GM21390 (cell line): ENCODE measurements around the gene FGFBP1.
"Not testable (repeated sequence)": the region's sequence is repeated elsewhere in the genome, so short reads cannot be mapped to it uniquely, and the experiment has no call there.

Experiments
- ATAC-seq: cut with Tn5 transposase; IDR thresholded peaks from one replicate; pipeline ENCODE4 v1.9.1; 2021; ENCODE audit not compliant: unreplicated experiment

Gene FGFBP1

GRCh38 chr4:15947684-15948083, 9.1 kb upstream of the FGFBP1 start:
- no peak for ATAC-seq

GRCh38 chr4:15945516-15945915, 7.0 kb upstream of the FGFBP1 start:
- no peak for ATAC-seq

GRCh38 chr4:15944895-15945294, 6.4 kb upstream of the FGFBP1 start:
- ATAC-seq: no peak

GRCh38 chr4:15942283-15942682, 3.7 kb upstream of the FGFBP1 start:
- no peak for ATAC-seq

GRCh38 chr4:15938182-15938581, 358 bp downstream of the FGFBP1 start:
- no peak for ATAC-seq

GRCh38 chr4:15936495-15936894, 2.0 kb downstream of the FGFBP1 start:
- no peak for ATAC-seq

- no peak for ATAC-seq
Measured at GRCh38 chr4:15935504-15936402, 2.8 kb downstream of the FGFBP1 start.

GRCh38 chr4:15934259-15934658, 4.3 kb downstream of the FGFBP1 start:
- ATAC-seq: no peak

GRCh38 chr4:15931451-15932210, 6.9 kb downstream of the FGFBP1 start:
- no peak for ATAC-seq

- no peak for ATAC-seq
Measured at GRCh38 chr4:15930314-15930713, 8.2 kb downstream of the FGFBP1 start.

- no peak for ATAC-seq
Measured at GRCh38 chr4:15929540-15929939, 9.0 kb downstream of the FGFBP1 start.

- ATAC-seq: no peak
Measured at GRCh38 chr4:15928883-15929282, 9.7 kb downstream of the FGFBP1 start.

GRCh38 chr4:15926486-15926885, 12.1 kb downstream of the FGFBP1 start:
- ATAC-seq: no peak

GRCh38 chr4:15925830-15926229, 12.7 kb downstream of the FGFBP1 start:
- ATAC-seq: no peak

- no peak for ATAC-seq
Measured at GRCh38 chr4:15921592-15921932, 17.0 kb downstream of the FGFBP1 start.

GRCh38 chr4:15920723-15921591, 17.6 kb downstream of the FGFBP1 start:
- ATAC-seq: no peak

GRCh38 chr4:15918484-15919129, 19.9 kb downstream of the FGFBP1 start:
- ATAC-seq: no peak

GRCh38 chr4:15917297-15917696, 21.2 kb downstream of the FGFBP1 start:
- ATAC-seq: no peak

GRCh38 chr4:15916358-15916757, 22.2 kb downstream of the FGFBP1 start:
- not testable (repeated sequence) for ATAC-seq

GRCh38 chr4:15914736-15915135, 23.8 kb downstream of the FGFBP1 start:
- ATAC-seq: no peak

GRCh38 chr4:15914291-15914690, 24.2 kb downstream of the FGFBP1 start:
- no peak for ATAC-seq
